HG03103 (cell line): ENCODE results near the gene CFAP65.

Experiments used
- ATAC-seq: cut with Tn5 transposase; IDR thresholded peaks from one replicate; pipeline ENCODE4 v1.9.1; 2021; ENCODE audit warnings: low read depth; ENCODE audit not compliant: unreplicated experiment

CFAP65 gene

GRCh38 chr2:218953366-218953954 lies 87.9 kb downstream of the CFAP65 start:
- ATAC-seq: no peak
